Measurements from ENCODE around the gene SAG.

- TF ChIP-seq SUZ12 (IDR thresholded peaks at IDR 0.05) = no peak
- TF ChIP-seq TARDBP (IDR thresholded peaks at IDR 0.05) = no peak
- no peak for TF ChIP-seq FOXM1 (IDR thresholded peaks at IDR 0.05; ENCODE audit: borderline replicate concordance)
Observed at GRCh38 chr2:233369462-233369861, 61.8 kb downstream of the SAG start.
